Retina (tissue), 1 donor: ENCODE results near the gene ZDHHC7.
"Not testable (repeated sequence)": the region's sequence is repeated elsewhere in the genome, so short reads cannot be mapped to it uniquely, and the experiment has no call there.

Experiments
- DNase-seq: peaks from one replicate; pipeline ENCODE4 v3.0.0-alpha.2; 2016

ZDHHC7 gene

GRCh38 chr16:84959784-84960417 lies 51.4 kb downstream of the ZDHHC7 start:
- DNase-seq, result no peak

GRCh38 chr16:84959045-84959576 lies 52.2 kb downstream of the ZDHHC7 start:
- DNase-seq, result no peak

GRCh38 chr16:84957792-84958191 lies 53.5 kb downstream of the ZDHHC7 start:
- no peak for DNase-seq

- DNase-seq, result no peak
These were observed 54.1 kb downstream of the ZDHHC7 start for GRCh38 chr16:84957192-84957591.

GRCh38 chr16:84955427-84955826 lies 55.9 kb downstream of the ZDHHC7 start:
- no peak for DNase-seq

GRCh38 chr16:84953190-84953746 lies 58.1 kb downstream of the ZDHHC7 start:
- no peak for DNase-seq

GRCh38 chr16:84952335-84953189 lies 58.8 kb downstream of the ZDHHC7 start:
- peak; percentile 89 for DNase-seq

- DNase-seq, result no peak
These were observed 60.4 kb downstream of the ZDHHC7 start for GRCh38 chr16:84950906-84951305.

GRCh38 chr16:84949772-84950436 lies 61.4 kb downstream of the ZDHHC7 start:
- DNase-seq, result no peak

GRCh38 chr16:84948851-84949610 lies 62.3 kb downstream of the ZDHHC7 start:
- DNase-seq, result no peak

GRCh38 chr16:84947996-84948850 lies 63.1 kb downstream of the ZDHHC7 start:
- no peak for DNase-seq

- DNase-seq, result no peak
These were observed 64.3 kb downstream of the ZDHHC7 start for GRCh38 chr16:84947022-84947421.

- DNase-seq, result no peak
These were observed 67.7 kb downstream of the ZDHHC7 start for GRCh38 chr16:84943620-84944019.

GRCh38 chr16:84942786-84943185 lies 68.5 kb downstream of the ZDHHC7 start:
- no peak for DNase-seq

- DNase-seq, result no peak
These were observed 69.4 kb downstream of the ZDHHC7 start for GRCh38 chr16:84941921-84942320.

GRCh38 chr16:84940670-84941551 lies 70.4 kb downstream of the ZDHHC7 start:
- no peak for DNase-seq

- not testable (repeated sequence) for DNase-seq
These were observed 72.7 kb downstream of the ZDHHC7 start for GRCh38 chr16:84938616-84939015.

GRCh38 chr16:84937196-84938005 lies 73.9 kb downstream of the ZDHHC7 start:
- DNase-seq, result no peak
